GM12891 (cell line): Measurements from ENCODE around the gene HS6ST2.

Experiments
- DNase-seq: peaks from one replicate; pipeline ENCODE4 v3.0.0; 2011; ENCODE audit warnings: low spot score; ENCODE audit not compliant: insufficient read length
- FAIRE-seq: peaks from 2 replicates; lab custom pipeline; 2011; peaks lifted over from hg19 to GRCh38; lab: Jason Lieb, UNC
- PAX5 ChIP-seq: IDR thresholded peaks from 2 replicates; pipeline ENCODE4 v1.6.1; 2011; ENCODE audit warnings: low read length, moderate library complexity, mild to moderate bottlenecking; ENCODE audit not compliant: insufficient read depth, severe bottlenecking
- POLR2A ChIP-seq: IDR thresholded peaks from 2 replicates; pipeline ENCODE4 v1.6.1; 2011; ENCODE audit warnings: low read depth, low read length, control low read depth
- POLR2AphosphoS5 ChIP-seq: IDR thresholded peaks from 2 replicates; pipeline ENCODE4 v1.6.1; 2011; ENCODE audit warnings: low read depth, low read length, control low read depth
- POU2F2 ChIP-seq: IDR thresholded peaks from 2 replicates; pipeline ENCODE4 v1.6.1; 2011; ENCODE audit warnings: low read depth, mild to moderate bottlenecking, control low read depth, low read length, moderate library complexity
- SPI1 ChIP-seq: IDR thresholded peaks from 2 replicates; pipeline ENCODE4 v1.6.1; 2011; ENCODE audit warnings: low read depth, low read length, control low read depth
- TAF1 ChIP-seq: IDR thresholded peaks from 2 replicates; pipeline ENCODE4 v1.6.1; 2011; ENCODE audit warnings: low read depth, low read length, control low read depth

The HS6ST2 gene

DNA sequence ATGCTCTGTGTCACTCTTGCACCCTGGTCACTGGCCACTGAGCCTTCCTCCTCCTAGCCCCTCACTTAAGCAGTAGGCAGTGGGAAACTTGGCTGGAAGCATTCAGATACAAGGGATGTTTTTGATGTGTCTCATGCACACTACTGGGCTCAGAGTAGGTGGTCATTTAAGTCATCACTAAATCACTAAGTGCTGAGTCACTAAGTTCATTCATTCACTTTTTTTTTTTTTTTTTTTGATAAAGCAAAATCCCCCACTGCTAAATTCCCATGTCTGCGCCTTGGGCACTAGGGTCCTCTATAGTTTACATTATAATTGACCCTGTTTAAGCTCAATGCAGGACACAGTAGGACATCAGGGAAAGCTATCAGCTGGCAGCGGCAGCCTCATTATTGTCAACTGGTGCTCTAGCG lies 287.2 kb downstream of the HS6ST2 start:
- no peak for FAIRE-seq
- DNase-seq: no peak
- TF ChIP-seq PAX5 (no peak), TAF1 (no peak), POLR2AphosphoS5 (no peak), POU2F2 (no peak), POLR2A (no peak), SPI1 (no peak)

- no peak for DNase-seq
- no peak for FAIRE-seq
- TF ChIP-seq POLR2A (no peak), POU2F2 (no peak), POLR2AphosphoS5 (no peak), SPI1 (no peak), PAX5 (no peak), TAF1 (no peak)
These were observed 289.3 kb downstream of the HS6ST2 start for GRCh38 chrX:132669142-132669541.

GRCh38 chrX:132668178-132668577 lies 290.3 kb downstream of the HS6ST2 start:
- DNase-seq (no peak), FAIRE-seq (no peak)
- no peak for TF ChIP-seq POU2F2
- TF ChIP-seq SPI1: no peak
- TF ChIP-seq PAX5: no peak
- TF ChIP-seq POLR2A: no peak
- TF ChIP-seq TAF1: no peak
- no peak for TF ChIP-seq POLR2AphosphoS5

GRCh38 chrX:132665676-132666075 lies 292.8 kb downstream of the HS6ST2 start:
- DNase-seq: no peak
- no peak for FAIRE-seq
- TF ChIP-seq TAF1 (no peak), POLR2A (no peak), POLR2AphosphoS5 (no peak), POU2F2 (no peak), SPI1 (no peak), PAX5 (no peak)

DNA sequence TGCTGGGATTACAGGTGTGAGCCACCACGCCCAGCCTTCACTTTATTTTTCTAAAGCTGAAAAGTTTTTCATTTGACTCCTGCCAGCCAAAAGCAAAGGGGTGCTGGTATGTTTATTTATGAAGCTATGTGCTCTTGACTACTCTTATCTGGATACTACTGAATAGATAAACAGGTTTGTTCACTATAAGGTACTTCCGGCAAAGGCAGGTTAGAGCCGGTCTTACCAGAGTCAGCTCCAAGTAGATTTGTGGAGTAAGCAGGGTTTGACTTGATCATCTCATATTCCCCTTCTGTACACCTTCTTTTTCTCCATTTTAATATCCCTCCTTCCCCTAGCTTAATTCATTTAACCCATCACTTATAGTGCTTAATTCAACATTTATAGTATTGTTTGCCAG lies 294.2 kb downstream of the HS6ST2 start:
- FAIRE-seq: no peak
- no peak for DNase-seq
- TF ChIP-seq TAF1: no peak
- TF ChIP-seq POU2F2: no peak
- no peak for TF ChIP-seq POLR2AphosphoS5
- TF ChIP-seq PAX5: no peak
- TF ChIP-seq POLR2A: no peak

DNA sequence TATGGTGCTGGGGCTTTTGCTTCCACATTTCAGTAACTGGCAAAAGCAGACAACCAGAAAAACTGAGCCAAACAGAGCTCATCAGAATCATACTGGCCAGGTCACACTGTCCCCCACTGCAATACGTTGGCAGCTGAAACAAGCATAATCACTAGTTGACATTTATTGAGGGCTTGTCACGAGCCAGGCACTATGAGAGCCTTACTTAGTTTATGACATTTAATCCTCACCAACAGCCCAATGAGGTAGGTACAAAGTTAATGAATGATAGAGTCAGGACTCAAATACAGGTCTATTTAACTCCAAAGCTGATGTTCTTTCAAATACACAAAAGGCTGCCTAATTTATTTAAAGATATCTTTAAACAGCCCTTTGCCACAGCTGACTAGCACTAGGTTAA lies 295.6 kb downstream of the HS6ST2 start:
- no peak for DNase-seq
- TF ChIP-seq PAX5 (no peak), POLR2AphosphoS5 (no peak), POLR2A (no peak), SPI1 (no peak), POU2F2 (no peak), TAF1 (no peak)
- FAIRE-seq: no peak

- no peak for FAIRE-seq
- TF ChIP-seq TAF1: no peak
These were observed 300.6 kb downstream of the HS6ST2 start for GRCh38 chrX:132657876-132658275.

DNA sequence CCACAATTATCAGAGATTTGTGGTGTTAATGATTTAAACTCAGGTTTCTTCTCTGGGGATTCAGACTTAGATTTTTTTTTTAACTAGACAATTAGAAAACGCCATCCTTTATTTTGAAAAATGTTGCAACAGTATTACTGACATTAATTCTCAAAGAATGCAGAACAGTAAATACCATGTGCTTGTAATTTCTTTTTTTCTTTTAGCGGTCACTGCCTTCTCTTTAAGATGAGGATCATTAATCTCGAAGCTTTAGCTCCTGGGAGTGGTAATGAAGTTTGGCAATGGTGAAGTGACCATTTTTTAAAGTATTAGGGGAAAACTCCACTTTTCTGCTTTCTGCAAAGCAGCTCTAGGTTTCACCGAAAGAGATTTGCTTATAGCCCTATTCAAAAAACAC lies 305.6 kb downstream of the HS6ST2 start:
- DNase-seq (no peak), FAIRE-seq (no peak)
- TF ChIP-seq POLR2A: no peak

More at GRCh38 chrX:132657876-132658275, 300.6 kb downstream of the HS6ST2 start:
- no peak for DNase-seq

GRCh38 chrX:132651421-132652086 lies 306.9 kb downstream of the HS6ST2 start:
- DNase-seq (no peak), FAIRE-seq (no peak)
- TF ChIP-seq TAF1 (no peak), SPI1 (no peak), POLR2AphosphoS5 (no peak), PAX5 (no peak), POLR2A (no peak), POU2F2 (no peak)

DNA sequence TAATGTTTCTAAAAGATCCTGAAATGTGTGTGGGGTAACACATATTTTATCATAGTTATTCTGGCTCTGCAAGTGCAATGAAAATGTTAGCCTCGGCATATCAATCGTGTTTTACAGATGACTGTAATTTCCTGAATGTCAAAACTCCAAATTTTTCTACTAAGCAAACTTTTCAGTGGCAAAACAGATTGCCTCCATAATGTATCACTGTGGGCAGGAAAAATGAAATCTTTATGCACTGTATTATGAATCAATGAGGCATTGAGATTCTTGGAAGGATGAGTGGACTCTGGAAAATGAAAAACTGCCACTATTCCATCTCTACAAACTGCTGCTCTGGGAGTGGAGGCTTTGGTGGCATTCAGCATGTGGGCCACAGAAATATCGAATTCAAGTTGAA lies 309.5 kb downstream of the HS6ST2 start:
- TF ChIP-seq POLR2A: no peak
- TF ChIP-seq POU2F2: no peak
- TF ChIP-seq POLR2AphosphoS5: no peak
- no peak for TF ChIP-seq TAF1
- TF ChIP-seq PAX5: no peak
- TF ChIP-seq SPI1: no peak
- no peak for FAIRE-seq
- DNase-seq: no peak
